Omental fat pad (tissue), 4 donors: ENCODE results near the gene TRMT11. TPM values are rescaled to one million over a fixed set of nuclear protein-coding genes. Genes with fewer than 3 reads are reported as not detected.
A peak's percentile ranks its signal among the peaks of the same experiment; 100 is the strongest.

Experiments used
- ATAC-seq: fragments of 150-250 bp; one replicate; pipeline ENCODE4 v1.9.1; 2016; ENCODE audit warnings: mild to moderate bottlenecking, moderate library complexity; ENCODE audit not compliant: low FRiP score
- DNase-seq: peaks from one replicate; pipeline ENCODE4 v3.0.0-alpha.2; 2019; ENCODE audit warnings: low spot score
- total RNA-seq, 4 donors: library from RNA; depleted of rRNA; stranded (reverse); fragments of >200 nt; gene quantifications; one replicate each; pipeline ENCODE4 v1.1.0, GENCODE V29; 2016
- TF ChIP-seq, protein P1 (sequence below), 3 donors: fragments of 450-650 bp; IDR thresholded peaks; one replicate each; pipeline ENCODE4 v1.5.1; 2016 to 2017; ENCODE audit warnings: antibody characterized with exemption in 3 of 3, mild to moderate bottlenecking in 3 of 3, moderate library complexity in 2 of 3

Gene TRMT11
- total RNA-seq, 4 donors from 2014 or later, result 18.0 to 31.7 (median 23.2) TPM

GRCh38 chr6:125994670-125995488, 8.5 kb downstream of the TRMT11 start:
- no peak for ATAC-seq
- TF ChIP-seq, protein P1, sequence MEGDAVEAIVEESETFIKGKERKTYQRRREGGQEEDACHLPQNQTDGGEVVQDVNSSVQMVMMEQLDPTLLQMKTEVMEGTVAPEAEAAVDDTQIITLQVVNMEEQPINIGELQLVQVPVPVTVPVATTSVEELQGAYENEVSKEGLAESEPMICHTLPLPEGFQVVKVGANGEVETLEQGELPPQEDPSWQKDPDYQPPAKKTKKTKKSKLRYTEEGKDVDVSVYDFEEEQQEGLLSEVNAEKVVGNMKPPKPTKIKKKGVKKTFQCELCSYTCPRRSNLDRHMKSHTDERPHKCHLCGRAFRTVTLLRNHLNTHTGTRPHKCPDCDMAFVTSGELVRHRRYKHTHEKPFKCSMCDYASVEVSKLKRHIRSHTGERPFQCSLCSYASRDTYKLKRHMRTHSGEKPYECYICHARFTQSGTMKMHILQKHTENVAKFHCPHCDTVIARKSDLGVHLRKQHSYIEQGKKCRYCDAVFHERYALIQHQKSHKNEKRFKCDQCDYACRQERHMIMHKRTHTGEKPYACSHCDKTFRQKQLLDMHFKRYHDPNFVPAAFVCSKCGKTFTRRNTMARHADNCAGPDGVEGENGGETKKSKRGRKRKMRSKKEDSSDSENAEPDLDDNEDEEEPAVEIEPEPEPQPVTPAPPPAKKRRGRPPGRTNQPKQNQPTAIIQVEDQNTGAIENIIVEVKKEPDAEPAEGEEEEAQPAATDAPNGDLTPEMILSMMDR (IDR thresholded peaks at IDR 0.05), result no peak
- DNase-seq, result no peak

GRCh38 chr6:125995972-125996580, 9.7 kb downstream of the TRMT11 start:
- TF ChIP-seq, protein P1 (IDR thresholded peaks at IDR 0.05), result peak in 1 of 3 donors; percentile 91
- ATAC-seq (peak; percentile 94), DNase-seq (no peak)

DNA sequence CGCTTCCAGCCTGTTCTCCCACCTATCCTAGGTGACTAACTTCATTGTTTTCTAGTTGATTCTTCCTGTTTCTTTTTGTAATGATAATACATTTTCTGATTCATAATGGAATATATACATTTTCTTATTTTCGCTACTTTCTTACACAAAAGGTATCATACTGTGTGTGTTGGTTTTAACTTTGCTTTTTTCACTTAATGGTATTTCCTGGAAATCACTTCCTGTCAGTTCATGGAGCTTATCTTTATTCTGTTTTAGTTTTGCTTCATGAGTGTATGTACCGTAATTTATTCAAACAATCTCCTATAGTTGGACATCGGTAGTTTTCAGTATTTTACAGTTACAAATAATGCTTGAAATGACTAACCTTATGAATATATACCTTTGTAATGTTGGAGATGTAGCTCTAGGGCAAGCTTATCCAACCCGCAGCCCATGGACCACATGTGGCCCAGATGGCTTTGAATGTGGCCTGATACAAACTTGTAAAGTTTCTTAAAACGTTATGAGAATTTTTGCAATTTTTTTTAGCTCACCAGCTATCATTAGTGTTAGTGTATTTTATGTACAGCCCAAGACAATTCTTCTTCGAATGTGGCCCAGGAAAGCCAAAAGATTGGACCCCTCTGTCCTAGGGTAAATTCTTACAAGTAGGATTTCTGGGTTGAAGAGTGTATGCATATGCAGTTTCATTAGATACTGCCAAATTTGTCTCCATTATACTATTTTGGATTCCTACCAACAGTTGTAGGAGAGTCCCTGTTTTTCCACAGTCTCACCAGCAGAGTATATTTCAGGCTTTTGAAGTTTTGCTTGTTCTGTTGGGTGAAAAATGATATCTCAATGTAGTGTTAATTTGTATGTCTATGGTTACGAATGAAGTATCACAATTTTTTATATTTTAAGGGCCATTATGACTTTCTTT, 16.7 kb downstream of the TRMT11 start:
- ATAC-seq, result no peak
- no peak for DNase-seq
- TF ChIP-seq, protein P1 (IDR thresholded peaks at IDR 0.05), result no peak

DNA sequence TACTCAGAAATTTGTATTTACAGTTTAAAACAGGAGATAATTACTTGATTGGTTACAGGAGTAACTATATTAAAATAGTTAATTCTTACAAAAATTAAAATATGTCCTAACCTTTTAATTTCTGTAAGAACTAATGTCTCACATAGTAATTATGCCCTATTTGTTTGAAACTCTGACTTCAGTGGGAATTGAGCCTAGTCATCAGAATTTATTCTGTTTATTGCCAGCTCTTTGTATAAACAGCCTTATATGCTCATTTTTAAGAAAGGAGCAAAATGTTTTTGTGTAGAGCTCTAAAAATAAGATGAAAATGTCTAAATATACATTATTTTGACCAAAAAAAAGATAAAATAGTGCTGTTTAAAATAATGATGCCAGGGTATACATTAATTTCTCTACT, 21.5 kb downstream of the TRMT11 start:
- DNase-seq, result no peak
- TF ChIP-seq, protein P1 (IDR thresholded peaks at IDR 0.05), result no peak
- no peak for ATAC-seq

GRCh38 chr6:126010040-126010439, 23.7 kb downstream of the TRMT11 start:
- no peak for ATAC-seq
- TF ChIP-seq, protein P1 (IDR thresholded peaks at IDR 0.05), result no peak
- no peak for DNase-seq

DNA sequence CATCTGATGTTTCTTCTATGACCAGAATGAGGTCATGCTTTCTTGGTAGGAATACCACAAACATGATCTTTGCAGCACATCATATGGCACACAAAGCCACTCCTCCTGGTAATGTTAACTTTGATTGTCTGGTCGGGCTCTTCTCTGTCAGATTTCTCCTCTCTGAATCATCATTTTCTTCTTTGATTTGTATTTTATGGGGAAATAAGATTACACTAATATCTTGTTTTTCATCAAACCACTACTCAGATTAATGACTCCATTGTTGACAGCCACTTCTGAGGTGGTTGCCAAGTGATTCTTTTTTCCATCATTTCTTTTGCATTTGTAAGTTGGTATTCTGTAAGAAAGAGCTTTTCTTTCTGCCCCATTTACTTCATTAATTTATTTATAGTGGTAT, 29.5 kb downstream of the TRMT11 start:
- ATAC-seq (no peak), DNase-seq (no peak)
- TF ChIP-seq, protein P1 (IDR thresholded peaks at IDR 0.05), result no peak
